H1 (cell line): ENCODE measurements around the gene SLC30A2. TPM values are rescaled to one million over a fixed set of nuclear protein-coding genes. Genes with fewer than 3 reads are reported as not detected.

Experiments used
- CTCF ChIA-PET: fragments of 300-600 bp; sonication (Branson Sonifier 250); formaldehyde crosslinking; loops from one replicate; lab custom pipeline; 2021; ENCODE audit not compliant: partially characterized antibody; lab: Charles Lee
- POLR2A ChIA-PET: fragments of 300-600 bp; sonication (Branson Sonifier 250); formaldehyde crosslinking; loops from one replicate; lab custom pipeline; 2021; ENCODE audit warnings: inconsistent platforms; ENCODE audit not compliant: partially characterized antibody; lab: Charles Lee
- DNase-seq, 2 experiments: peaks; one replicate each; pipeline versions ENCODE4 v3.0.0 to v3.0.0-alpha.2; 2010 to 2022; ENCODE audit warnings: low spot score in 2 of 2, low read depth in 1 of 2, mixed read lengths in 1 of 2
- FAIRE-seq: peaks from 2 replicates; lab custom pipeline; 2011; peaks lifted over from hg19 to GRCh38; lab: Jason Lieb, UNC
- H2AFZ ChIP-seq: 2 replicates; pipeline ENCODE4 v1.8.1; 2012; ENCODE audit warnings: low read length, inconsistent platforms
- H2AK5ac ChIP-seq: 2 replicates; pipeline ENCODE4 v1.6.1; 2013; ENCODE audit warnings: low read depth, low read length
- H2BK120ac ChIP-seq: replicated peaks from 2 replicates; pipeline ENCODE3; 2013; ENCODE audit warnings: low read depth, low read length, inconsistent platforms
- H2BK12ac ChIP-seq: 2 replicates; pipeline ENCODE4 v1.6.1; 2013; ENCODE audit warnings: low read depth, low read length
- H2BK15ac ChIP-seq: 2 replicates; pipeline ENCODE4 v1.6.1; 2013; ENCODE audit warnings: low read length
- H2BK20ac ChIP-seq: 2 replicates; pipeline ENCODE4 v1.6.1; 2013; ENCODE audit warnings: low read length
- H2BK5ac ChIP-seq: 2 replicates; pipeline ENCODE4 v1.6.1; 2013; ENCODE audit warnings: low read depth, low read length
- H3K14ac ChIP-seq: 2 replicates; pipeline ENCODE4 v1.6.1; 2013; ENCODE audit warnings: inconsistent platforms; ENCODE audit not compliant: insufficient read length
- H3K18ac ChIP-seq: 2 replicates; pipeline ENCODE4 v1.6.1; 2013; ENCODE audit warnings: low read length; ENCODE audit errors: extremely low read depth
- H3K23ac ChIP-seq: 2 replicates; pipeline ENCODE4 v1.6.1; 2013; ENCODE audit warnings: inconsistent platforms; ENCODE audit not compliant: insufficient read length
- H3K23me2 ChIP-seq: 2 replicates; pipeline ENCODE4 v1.6.1; 2013; ENCODE audit warnings: low read depth, low read length
- H3K27ac ChIP-seq: 2 replicates; pipeline ENCODE4 v1.6.1; 2011; ENCODE audit warnings: low read depth, low read length, inconsistent platforms
- H3K27me3 ChIP-seq, 4 experiments: replicated peaks in 1 of 4; 1 replicate in 1 of 4; 2 replicates in 3 of 4; pipeline versions ENCODE4 v1.6.1 to v1.8.1; 2011 to 2013; ENCODE audit warnings: low read length in 3 of 4, mild to moderate bottlenecking in 3 of 4, inconsistent platforms in 2 of 4, mixed read lengths in 2 of 4, moderate library complexity in 1 of 4; ENCODE audit not compliant: control insufficient read depth in 3 of 4, insufficient read depth in 3 of 4; ENCODE audit errors: extremely low read depth in 1 of 4
- H3K36me3 ChIP-seq, 4 experiments: 2 replicates each; pipeline versions ENCODE4 v1.6.1 to v1.8.1; 2011 to 2013; ENCODE audit warnings: mild to moderate bottlenecking in 4 of 4, low read length in 3 of 4, moderate library complexity in 2 of 4, control low read depth in 1 of 4, inconsistent platforms in 1 of 4; ENCODE audit not compliant: insufficient read depth in 4 of 4, control insufficient read depth in 2 of 4
- H3K4ac ChIP-seq: replicated peaks from 2 replicates; pipeline ENCODE3; 2013; ENCODE audit warnings: low read length, low read depth, mixed read lengths, inconsistent platforms; ENCODE audit not compliant: insufficient read length
- H3K4me1 ChIP-seq, 4 experiments: replicated peaks in 1 of 4; 1 replicate in 1 of 4; 2 replicates in 3 of 4; pipeline versions ENCODE4 v1.6.1 to v1.8.1; 2011 to 2013; ENCODE audit warnings: low read length in 3 of 4, inconsistent platforms in 2 of 4, mixed read lengths in 1 of 4; ENCODE audit not compliant: insufficient read depth in 4 of 4, control insufficient read depth in 3 of 4
- H3K4me2 ChIP-seq, 2 experiments: 2 replicates each; pipeline versions ENCODE4 v1.6.1 to v1.8.1; 2011 to 2013; ENCODE audit warnings: low read depth in 2 of 2, low read length in 2 of 2, control low read depth in 1 of 2, inconsistent platforms in 1 of 2, mild to moderate bottlenecking in 1 of 2; ENCODE audit not compliant: insufficient read depth in 1 of 2
- H3K4me3 ChIP-seq, 4 experiments: fragments of 200-600, 300-600 bp in 1 of 4; sonication (generic), shearing (Covaris generic), sonication (Bioruptor Twin) in 1 of 4; 2 replicates each; pipeline versions ENCODE4 v1.5.1 to v1.8.1; 2011 to 2016; ENCODE audit warnings: low read length in 4 of 4, low read depth in 3 of 4, control low read depth in 2 of 4, inconsistent platforms in 2 of 4, mild to moderate bottlenecking in 2 of 4, mixed read lengths in 1 of 4, moderate library complexity in 1 of 4; ENCODE audit not compliant: insufficient read depth in 2 of 4; ENCODE audit errors: extremely low read depth in 1 of 4
- H3K56ac ChIP-seq: replicated peaks from 2 replicates; pipeline ENCODE3; 2013; ENCODE audit warnings: low read depth, mild to moderate bottlenecking, mixed read lengths, low read length, inconsistent platforms; ENCODE audit not compliant: insufficient read length
- H3K79me1 ChIP-seq: 2 replicates; pipeline ENCODE4 v1.6.1; 2013; ENCODE audit warnings: low read depth, low read length, control low read depth
- H3K79me2 ChIP-seq, 2 experiments: 2 replicates each; pipeline versions ENCODE4 v1.6.1 to v1.8.1; 2012 to 2013; ENCODE audit warnings: low read length in 2 of 2, mild to moderate bottlenecking in 2 of 2, inconsistent platforms in 1 of 2; ENCODE audit not compliant: insufficient read depth in 2 of 2, control insufficient read depth in 1 of 2
- H3K9ac ChIP-seq, 4 experiments: replicated peaks in 1 of 4; 1 replicate in 1 of 4; 2 replicates in 3 of 4; pipeline versions ENCODE4 v1.6.1 to v1.8.1; 2011 to 2013; ENCODE audit warnings: low read depth in 3 of 4, low read length in 3 of 4, control low read depth in 2 of 4, mild to moderate bottlenecking in 2 of 4, moderate library complexity in 2 of 4, inconsistent platforms in 1 of 4; ENCODE audit errors: extremely low read depth in 1 of 4
- H3K9me3 ChIP-seq, 2 experiments: 2 replicates each; pipeline versions ENCODE4 v1.6.1 to v1.8.1; 2012 to 2013; ENCODE audit warnings: mild to moderate bottlenecking in 2 of 2, moderate library complexity in 2 of 2, control low read depth in 1 of 2, inconsistent platforms in 1 of 2, low read depth in 1 of 2, low read length in 1 of 2, mixed read lengths in 1 of 2; ENCODE audit not compliant: insufficient read depth in 2 of 2
- H4K20me1 ChIP-seq, 2 experiments: replicated peaks in 1 of 2; 2 replicates each; pipeline versions ENCODE3 to v1.8.1; 2011 to 2013; ENCODE audit warnings: inconsistent platforms in 2 of 2, low read length in 2 of 2, mild to moderate bottlenecking in 1 of 2; ENCODE audit not compliant: insufficient read depth in 2 of 2, control insufficient read depth in 1 of 2
- H4K5ac ChIP-seq: 2 replicates; pipeline ENCODE4 v1.6.1; 2013; ENCODE audit warnings: low read length, low read depth, mixed read lengths, inconsistent platforms; ENCODE audit not compliant: insufficient read length
- H4K8ac ChIP-seq: 2 replicates; pipeline ENCODE4 v1.8.0; 2013; ENCODE audit warnings: mild to moderate bottlenecking, moderate library complexity, low read length, inconsistent platforms; ENCODE audit not compliant: insufficient read depth; ENCODE audit errors: extremely low read depth
- H4K91ac ChIP-seq: replicated peaks from 2 replicates; pipeline ENCODE3; 2013; ENCODE audit warnings: low read length, mixed read lengths, inconsistent platforms; ENCODE audit not compliant: insufficient read length
- HDAC6 ChIP-seq: IDR thresholded peaks from one replicate; pipeline ENCODE4 v1.7.1; 2012; ENCODE audit warnings: low read depth, mild to moderate bottlenecking, inconsistent platforms, low read length, moderate library complexity
- WGBS, 2 experiments: shearing (Covaris generic) in 1 of 2; methylation state at CpG; one replicate each; pipeline versions ENCODE4 v1.1.6 to v1.1.7; 2013 to 2015; ENCODE audit warnings: low lambda C conversion rate in 2 of 2, mixed read lengths in 2 of 2, inconsistent platforms in 1 of 2, low coverage in 1 of 2, missing lambda C conversion rate in 1 of 2; ENCODE audit not compliant: insufficient replicate concordance in 2 of 2, insufficient coverage in 1 of 2, insufficient read length in 1 of 2; ENCODE audit errors: extremely low coverage in 1 of 2, missing lambda C conversion rate in 1 of 2; 5-methylcytosine and 5-hydroxymethylcytosine counted together
- polyA plus RNA-seq, 7 experiments: library from polyadenylated mRNA; depleted of rRNA in 3 of 7; stranded (reverse) in 5 of 7; unstranded in 2 of 7; fragments of >200 nt in 5 of 7; fragments of 200-250 nt in 2 of 7; gene quantifications; 1 replicate in 5 of 7; 2 replicates in 1 of 7; 4 replicates in 1 of 7; pipeline versions ENCODE4 v1.2.1 to v1.2.3, GENCODE V29; 2011 to 2013; ENCODE audit warnings: missing spikeins in 2 of 7, mixed read lengths in 2 of 7
- total RNA-seq: library from RNA; stranded (reverse); fragmentation: NEBNext Ultra II Directional; extraction: Animal tissue kit (Norgen Biotek cat#: 25700); gene quantifications from 2 replicates; pipeline ENCODE4 v1.2.1, GENCODE V29; 2021

Gene SLC30A2
- total and polyA plus RNA-seq, 2 of the 8 experiments (the other 6 are each of a cell fraction or from before 2014, with no cell fraction given) = 0.19 to 0.76 TPM

DNA sequence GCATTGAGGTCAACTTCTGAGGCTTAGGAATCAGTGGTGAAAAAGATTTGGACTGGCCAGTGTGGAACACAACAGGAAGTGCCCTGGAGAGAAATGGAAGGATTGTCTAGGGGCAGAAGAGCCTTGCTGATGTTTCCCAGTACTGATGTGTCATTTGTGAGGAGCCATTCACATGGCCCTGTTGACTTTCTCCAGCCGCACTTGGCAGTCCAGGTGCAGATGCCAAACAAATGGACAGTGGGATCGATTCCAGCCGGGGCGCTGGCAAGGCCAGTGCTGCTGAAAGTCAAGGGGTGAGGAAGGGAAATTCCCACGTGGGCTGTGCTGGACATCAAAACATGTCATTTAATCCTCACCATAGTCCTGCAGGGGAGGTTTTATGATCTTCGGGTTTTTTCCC, 26.4 kb upstream of the SLC30A2 start:
- no peak for DNase-seq
- no peak overlapping the region for H3K18ac ChIP-seq
- no peaks in the 10 kb centered on the region for H3K36me3 ChIP-seq
- no peaks in the 10 kb centered on the region for H3K27me3 ChIP-seq
- H3K14ac ChIP-seq = no peak overlapping the region
- no peak overlapping the region for H2AK5ac ChIP-seq
- H3K4me3 ChIP-seq = no peak overlapping the region
- no peak overlapping the region for H3K27ac ChIP-seq
- POLR2A ChIA-PET = no interaction called here
- no peak overlapping the region for H2BK15ac ChIP-seq
- CTCF ChIA-PET = interaction anchor here (0.7 to 4.9 kb wide), 4 partner anchors 10 to 32 kb away, joined by 4 to 23 read pairs (median 7); no protein-coding TSS in a partner anchor
- H4K91ac ChIP-seq = no peak overlapping the region
- no peak overlapping the region for H3K4ac ChIP-seq
- no peaks in the 10 kb centered on the region for H3K4me1 ChIP-seq
- H3K9ac ChIP-seq = no peak overlapping the region
- no peaks in the 10 kb centered on the region for H3K23me2 ChIP-seq
- no peaks in the 10 kb centered on the region for H3K9me3 ChIP-seq
- no peak for FAIRE-seq
- TF ChIP-seq HDAC6 = no peak
- TF ChIP-seq, all 59 proteins: peak for 0
- Histone ChIP-seq H3K79me2 (no peaks in the 10 kb centered on the region), H2BK12ac (no peak overlapping the region), H3K79me1 (no peaks in the 10 kb centered on the region), H2BK20ac (no peak overlapping the region), H4K20me1 (no peaks in the 10 kb centered on the region), H2AFZ (no peak overlapping the region), H4K5ac (no peak overlapping the region), H2BK5ac (no peak overlapping the region), H4K8ac (no peak overlapping the region), H3K23ac (no peak overlapping the region), H3K4me2 (no peak overlapping the region), H3K56ac (no peak overlapping the region), H2BK120ac (no peak overlapping the region)
- 92% methylated on average over 6 of the region's 6 CpGs; no CpG with 5 or more reads in 1 of the 2 experiments for WGBS, 2 experiments
